DND-41 (cell line): Measurements from ENCODE around the gene DPEP2NB.

Experiments used
- ATAC-seq: fragments of 200-7000 bp; cut with Tn5 transposase; 3 replicates; pipeline ENCODE4 v1.9.1; 2021; ENCODE audit warnings: low read depth; ENCODE audit not compliant: insufficient read depth
- DNase-seq: peaks from one replicate; pipeline ENCODE4 v3.0.0-alpha.2; 2020
- H2AFZ ChIP-seq: 2 replicates; pipeline ENCODE4 v1.6.0; 2012; ENCODE audit warnings: low read depth, low read length
- H3K27ac ChIP-seq: 2 replicates; pipeline ENCODE4 v1.5.1; 2012; ENCODE audit warnings: low read length, inconsistent platforms
- H3K27me3 ChIP-seq: fragments of 200-600 bp; sonication (generic); 2 replicates; pipeline ENCODE4 v1.6.0; 2012; ENCODE audit warnings: low read length, mild to moderate bottlenecking, inconsistent platforms; ENCODE audit not compliant: insufficient read depth, poor library complexity
- H3K36me3 ChIP-seq: 2 replicates; pipeline ENCODE4 v1.5.1; 2012; ENCODE audit warnings: low read length, inconsistent platforms; ENCODE audit not compliant: insufficient read depth
- H3K4me1 ChIP-seq: 2 replicates; pipeline ENCODE4 v1.5.1; 2012; ENCODE audit warnings: mild to moderate bottlenecking, low read length; ENCODE audit not compliant: insufficient read depth
- H3K4me2 ChIP-seq: 2 replicates; pipeline ENCODE4 v1.6.0; 2012; ENCODE audit warnings: mild to moderate bottlenecking, moderate library complexity, low read length, inconsistent platforms; ENCODE audit not compliant: insufficient read depth
- H3K4me3 ChIP-seq, 2 experiments: fragments of 200-600 bp in 1 of 2; shearing (Covaris generic) in 1 of 2; 2 replicates each; pipeline ENCODE4 v1.5.1; 2012 to 2016; ENCODE audit warnings: inconsistent platforms in 2 of 2, low read length in 2 of 2, mild to moderate bottlenecking in 2 of 2, low read depth in 1 of 2, moderate library complexity in 1 of 2
- H3K79me2 ChIP-seq: 2 replicates; pipeline ENCODE4 v1.6.0; 2012; ENCODE audit warnings: low read length, inconsistent platforms; ENCODE audit not compliant: insufficient read depth
- H3K9ac ChIP-seq: 2 replicates; pipeline ENCODE4 v1.6.0; 2012; ENCODE audit warnings: low read depth, mild to moderate bottlenecking, inconsistent platforms, low read length, moderate library complexity
- H3K9me3 ChIP-seq: 2 replicates; pipeline ENCODE4 v1.5.1; 2012; ENCODE audit warnings: low read length, moderate library complexity, mild to moderate bottlenecking, inconsistent platforms; ENCODE audit not compliant: insufficient read depth, severe bottlenecking
- H4K20me1 ChIP-seq: 2 replicates; pipeline ENCODE4 v1.6.0; 2012; ENCODE audit warnings: low read length; ENCODE audit not compliant: insufficient read depth
- CTCF ChIP-seq: IDR thresholded peaks from 2 replicates; pipeline ENCODE4 v1.5.1; 2012; ENCODE audit warnings: borderline replicate concordance, low read length, moderate library complexity, mild to moderate bottlenecking; ENCODE audit not compliant: poor library complexity, severe bottlenecking; ENCODE audit errors: extremely low read depth
- EZH2 ChIP-seq: IDR thresholded peaks from 3 replicates; pipeline ENCODE4 v1.6.1; 2012; ENCODE audit warnings: borderline replicate concordance, low read depth, mild to moderate bottlenecking, moderate library complexity, low read length, inconsistent platforms; ENCODE audit not compliant: severe bottlenecking

DPEP2NB gene

GRCh38 chr16:67986949-67987348, 28.8 kb downstream of the DPEP2NB start:
- ATAC-seq: no peak
- H3K4me2 ChIP-seq: no peak overlapping the region

GRCh38 chr16:67982011-67982696, 33.6 kb downstream of the DPEP2NB start:
- DNase-seq (no peak), ATAC-seq (no peak)
- H3K4me2 ChIP-seq: no peak overlapping the region

More at GRCh38 chr16:67986949-67987348, 28.8 kb downstream of the DPEP2NB start:
- Histone ChIP-seq H3K4me3 (no peak overlapping the region), H2AFZ (no peak overlapping the region), H3K27me3 (no peaks in the 10 kb centered on the region), H4K20me1 (no peaks in the 10 kb centered on the region; the same call in 1 of the 2 replicates), H3K79me2 (no peaks in the 10 kb centered on the region), H3K27ac (no peak overlapping the region), H3K4me1 (peaks cover 23% of the 10 kb centered on the region), H3K9ac (no peak overlapping the region), H3K9me3 (no peaks in the 10 kb centered on the region), H3K36me3 (no peaks in the 10 kb centered on the region)
- no peak for DNase-seq
- TF ChIP-seq EZH2: no peak
- no peak for TF ChIP-seq CTCF

GRCh38 chr16:67979955-67980678, 35.6 kb downstream of the DPEP2NB start, which contains the start of gene DPEP3:
Gene DPEP3, minus strand, starts transcription at chr16:67980499. Its CDS starts 119 bp downstream, at chr16:67980380.
- H3K27ac ChIP-seq: no peak within 1 kb of the TSS
- ATAC-seq: no peak
- no peak within 1 kb of the TSS for H2AFZ ChIP-seq
- no peak within 1 kb of the TSS for H3K9ac ChIP-seq
- H3K9me3 ChIP-seq: no peaks in the 10 kb centered on the region
- no peak within 1 kb of the TSS for H3K4me3 ChIP-seq
- DNase-seq: no peak
- H3K36me3 ChIP-seq: no peaks in the 10 kb centered on the region
- H3K4me2 ChIP-seq: no peak within 1 kb of the TSS
- H3K79me2 ChIP-seq: no peaks in the 10 kb centered on the region
- no peaks in the 10 kb centered on the region for H4K20me1 ChIP-seq
- H3K4me1 ChIP-seq: peaks cover 23% of the 10 kb centered on the region
- no peaks in the 10 kb centered on the region for H3K27me3 ChIP-seq
- peak; percentile 17 for TF ChIP-seq CTCF
- no peak for TF ChIP-seq EZH2

More at GRCh38 chr16:67982011-67982696, 33.6 kb downstream of the DPEP2NB start:
- no peaks in the 10 kb centered on the region for H3K36me3 ChIP-seq
- H3K4me3 ChIP-seq: no peak overlapping the region
- H4K20me1 ChIP-seq: no peaks in the 10 kb centered on the region
- H3K79me2 ChIP-seq: no peaks in the 10 kb centered on the region
- no peaks in the 10 kb centered on the region for H3K27me3 ChIP-seq
- peaks cover 23% of the 10 kb centered on the region for H3K4me1 ChIP-seq
- no peak overlapping the region for H3K9ac ChIP-seq
- no peak overlapping the region for H3K27ac ChIP-seq
- no peaks in the 10 kb centered on the region for H3K9me3 ChIP-seq
- TF ChIP-seq EZH2: no peak
- TF ChIP-seq CTCF: no peak
- H2AFZ ChIP-seq: no peak overlapping the region
